GM12878 (cell line): ENCODE results near the gene MIAT. TPM values are rescaled to one million over a fixed set of nuclear protein-coding genes. Genes with fewer than 3 reads are reported as not detected.

Source experiments
- DPF2 ChIP-seq: fragments of 450-650 bp; IDR thresholded peaks from 2 replicates; pipeline ENCODE4 v1.6.1; 2017; ENCODE audit warnings: mild to moderate bottlenecking
- EP300 ChIP-seq, 2 experiments: fragments of 150-350 bp in 1 of 2; IDR thresholded peaks; 2 replicates each; pipeline ENCODE4 v1.6.1; 2011 to 2012; ENCODE audit warnings: low read depth in 2 of 2, low read length in 2 of 2, borderline replicate concordance in 1 of 2, improper control_type of control experiment in 1 of 2, inconsistent platforms in 1 of 2; ENCODE audit not compliant: control insufficient read depth in 1 of 2
- ETV6 ChIP-seq, 2 experiments: fragments of 450-650 bp in 1 of 2; IDR thresholded peaks in 1 of 2; conservative IDR thresholded peaks in 1 of 2; 2 replicates each; pipeline ENCODE4 v1.6.1; 2014; ENCODE audit warnings: antibody characterized with exemption in 1 of 2, borderline replicate concordance in 1 of 2, low read depth in 1 of 2, mild to moderate bottlenecking in 1 of 2, moderate library complexity in 1 of 2
- NR2C2 ChIP-seq: IDR thresholded peaks from 2 replicates; pipeline ENCODE4 v1.6.1; 2011; ENCODE audit warnings: borderline replicate concordance, low read depth; ENCODE audit not compliant: control insufficient read depth, insufficient read length
- PML ChIP-seq: IDR thresholded peaks from 2 replicates; pipeline ENCODE4 v1.6.1; 2012; ENCODE audit warnings: low read length, inconsistent platforms
- SPI1 ChIP-seq: IDR thresholded peaks from 2 replicates; pipeline ENCODE4 v1.6.1; 2011; ENCODE audit warnings: low read depth, mild to moderate bottlenecking, low read length, moderate library complexity, borderline replicate concordance; ENCODE audit not compliant: insufficient read depth
- polyA plus RNA-seq, 11 experiments: library from polyadenylated mRNA; depleted of rRNA in 4 of 11; unstranded in 6 of 11; stranded (reverse) in 5 of 11; fragments of >200 nt; fragmentation: Nextera tagmentation in 4 of 11; fragmentation: Illumina TruSeq in 1 of 11; extraction: Ambion mirVana in 4 of 11; extraction: Trizol in 1 of 11; gene quantifications; 1 replicate in 1 of 11; 2 replicates in 10 of 11; pipeline versions ENCODE4 v1.2.1 to v1.2.3, GENCODE V29; 2011 to 2016; ENCODE audit warnings: inconsistent platforms in 2 of 11, missing spikeins in 2 of 11, low read depth in 1 of 11
- total RNA-seq, 4 experiments: library from RNA; depleted of rRNA in 3 of 4; stranded (reverse); fragments of >200 nt in 3 of 4; fragmentation: Illumina TruSeq in 1 of 4; extraction: Trizol in 1 of 4; gene quantifications; 2 replicates each; pipeline versions ENCODE4 v1.2.1 to v1.2.3, GENCODE V29; 2013 to 2021
- TF ChIP-seq, protein P1 (sequence below): fragments of 450-650 bp; IDR thresholded peaks from 2 replicates; pipeline ENCODE4 v1.6.1; 2017; ENCODE audit warnings: antibody characterized with exemption, mild to moderate bottlenecking, moderate library complexity
- TF ChIP-seq, protein P2 (sequence below): fragments of 450-650 bp; conservative IDR thresholded peaks from 2 replicates; pipeline ENCODE4 v1.6.1; 2017; ENCODE audit warnings: mild to moderate bottlenecking, moderate library complexity

Gene MIAT
- total and polyA plus RNA-seq, 10 of the 15 experiments (the other 5 are each of a cell fraction or from before 2014, with no cell fraction given): 0.39 to 13.7 (median 4.6) TPM

DNA sequence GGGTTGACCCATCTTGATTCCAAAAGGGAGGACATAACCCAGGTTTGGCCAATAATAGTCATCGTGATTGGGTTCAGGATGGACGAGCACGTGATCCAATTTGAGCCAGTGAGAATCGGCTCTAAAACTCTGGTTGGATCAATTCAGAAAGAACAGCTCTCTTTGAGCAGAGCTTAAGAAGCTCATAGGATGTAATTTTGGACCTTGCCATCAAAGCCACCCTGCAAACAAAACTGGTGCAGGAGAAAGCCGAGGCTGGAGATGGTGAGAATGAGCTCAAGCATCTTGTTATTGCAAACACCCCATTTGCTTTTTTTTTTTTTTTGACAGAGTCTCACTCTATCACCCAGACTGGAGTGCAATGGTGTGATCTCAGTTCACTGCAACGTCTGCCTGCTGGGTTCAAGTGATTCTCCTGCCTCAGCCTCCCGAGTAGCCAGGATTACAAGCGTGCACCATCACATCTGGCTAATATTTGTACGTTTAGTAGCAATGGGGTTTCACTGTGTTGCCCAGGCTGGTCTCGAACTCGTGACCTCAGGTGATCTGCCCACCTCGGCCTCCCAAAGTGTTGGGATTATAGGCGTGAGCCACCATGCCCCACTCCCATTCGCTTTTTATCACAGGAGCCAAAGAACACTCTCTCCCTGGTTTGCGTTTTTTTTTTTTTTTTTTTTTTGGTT is 13.8 kb upstream of the MIAT start (continued):
- TF ChIP-seq EP300 (IDR thresholded peaks at IDR 0.05; ENCODE audit: borderline replicate concordance in 1 of 2, control insufficient read depth in 1 of 2, low read depth in 2 of 2, low read length in 2 of 2) (no peak), SPI1 (no peak), ETV6 (conservative IDR thresholded peaks at IDR 0.05 in 1 of 2, IDR thresholded peaks at IDR 0.05 in 1 of 2; ENCODE audit: borderline replicate concordance in 1 of 2, low read depth in 1 of 2) (no peak), NR2C2 (no peak), PML (no peak), DPF2 (no peak)
- TF ChIP-seq, protein P1, sequence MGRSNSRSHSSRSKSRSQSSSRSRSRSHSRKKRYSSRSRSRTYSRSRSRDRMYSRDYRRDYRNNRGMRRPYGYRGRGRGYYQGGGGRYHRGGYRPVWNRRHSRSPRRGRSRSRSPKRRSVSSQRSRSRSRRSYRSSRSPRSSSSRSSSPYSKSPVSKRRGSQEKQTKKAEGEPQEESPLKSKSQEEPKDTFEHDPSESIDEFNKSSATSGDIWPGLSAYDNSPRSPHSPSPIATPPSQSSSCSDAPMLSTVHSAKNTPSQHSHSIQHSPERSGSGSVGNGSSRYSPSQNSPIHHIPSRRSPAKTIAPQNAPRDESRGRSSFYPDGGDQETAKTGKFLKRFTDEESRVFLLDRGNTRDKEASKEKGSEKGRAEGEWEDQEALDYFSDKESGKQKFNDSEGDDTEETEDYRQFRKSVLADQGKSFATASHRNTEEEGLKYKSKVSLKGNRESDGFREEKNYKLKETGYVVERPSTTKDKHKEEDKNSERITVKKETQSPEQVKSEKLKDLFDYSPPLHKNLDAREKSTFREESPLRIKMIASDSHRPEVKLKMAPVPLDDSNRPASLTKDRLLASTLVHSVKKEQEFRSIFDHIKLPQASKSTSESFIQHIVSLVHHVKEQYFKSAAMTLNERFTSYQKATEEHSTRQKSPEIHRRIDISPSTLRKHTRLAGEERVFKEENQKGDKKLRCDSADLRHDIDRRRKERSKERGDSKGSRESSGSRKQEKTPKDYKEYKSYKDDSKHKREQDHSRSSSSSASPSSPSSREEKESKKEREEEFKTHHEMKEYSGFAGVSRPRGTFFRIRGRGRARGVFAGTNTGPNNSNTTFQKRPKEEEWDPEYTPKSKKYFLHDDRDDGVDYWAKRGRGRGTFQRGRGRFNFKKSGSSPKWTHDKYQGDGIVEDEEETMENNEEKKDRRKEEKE: no peak
- TF ChIP-seq, protein P2, sequence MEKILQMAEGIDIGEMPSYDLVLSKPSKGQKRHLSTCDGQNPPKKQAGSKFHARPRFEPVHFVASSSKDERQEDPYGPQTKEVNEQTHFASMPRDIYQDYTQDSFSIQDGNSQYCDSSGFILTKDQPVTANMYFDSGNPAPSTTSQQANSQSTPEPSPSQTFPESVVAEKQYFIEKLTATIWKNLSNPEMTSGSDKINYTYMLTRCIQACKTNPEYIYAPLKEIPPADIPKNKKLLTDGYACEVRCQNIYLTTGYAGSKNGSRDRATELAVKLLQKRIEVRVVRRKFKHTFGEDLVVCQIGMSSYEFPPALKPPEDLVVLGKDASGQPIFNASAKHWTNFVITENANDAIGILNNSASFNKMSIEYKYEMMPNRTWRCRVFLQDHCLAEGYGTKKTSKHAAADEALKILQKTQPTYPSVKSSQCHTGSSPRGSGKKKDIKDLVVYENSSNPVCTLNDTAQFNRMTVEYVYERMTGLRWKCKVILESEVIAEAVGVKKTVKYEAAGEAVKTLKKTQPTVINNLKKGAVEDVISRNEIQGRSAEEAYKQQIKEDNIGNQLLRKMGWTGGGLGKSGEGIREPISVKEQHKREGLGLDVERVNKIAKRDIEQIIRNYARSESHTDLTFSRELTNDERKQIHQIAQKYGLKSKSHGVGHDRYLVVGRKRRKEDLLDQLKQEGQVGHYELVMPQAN: no peak
